ENCODE measurements around the gene HTT.
"Not testable (repeated sequence)": the region's sequence is repeated elsewhere in the genome, so short reads cannot be mapped to it uniquely, and the experiment has no call there.

Gene HTT

DNA sequence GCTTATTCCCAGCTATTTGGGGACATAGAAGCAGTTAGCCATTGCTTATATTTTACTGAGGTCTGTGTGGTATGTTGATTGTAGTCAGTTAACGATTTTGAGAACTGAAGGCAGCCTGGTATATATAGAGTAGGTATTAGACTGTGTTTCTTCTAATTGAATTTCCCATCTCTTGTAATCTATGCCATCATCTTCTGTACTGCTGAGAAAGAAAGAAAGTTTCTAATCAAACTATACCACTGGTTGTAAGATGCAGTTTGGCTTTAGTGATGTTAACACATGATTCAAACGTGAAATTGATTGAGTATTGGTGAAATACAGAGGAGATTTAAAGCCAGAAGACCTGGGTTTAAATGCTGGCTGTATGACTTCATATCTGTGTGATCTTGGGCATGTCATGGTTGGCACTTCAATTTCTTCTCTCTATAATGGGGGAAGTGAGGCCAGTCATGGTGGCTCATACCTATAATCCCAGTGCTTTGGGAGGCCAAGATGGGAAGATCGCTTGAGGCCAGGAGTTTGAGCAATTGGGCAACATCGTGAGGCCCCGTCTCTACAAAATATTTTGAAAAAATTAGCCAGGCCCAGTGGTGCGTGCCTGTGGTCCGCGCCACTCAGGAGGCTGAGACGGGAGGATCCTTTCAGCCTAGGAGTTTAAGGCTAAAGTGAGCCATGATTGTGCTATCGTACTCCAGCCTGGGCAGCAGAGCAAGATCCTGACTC is 11.6 kb downstream of the HTT start:
- DNase-seq: no peak

DNA sequence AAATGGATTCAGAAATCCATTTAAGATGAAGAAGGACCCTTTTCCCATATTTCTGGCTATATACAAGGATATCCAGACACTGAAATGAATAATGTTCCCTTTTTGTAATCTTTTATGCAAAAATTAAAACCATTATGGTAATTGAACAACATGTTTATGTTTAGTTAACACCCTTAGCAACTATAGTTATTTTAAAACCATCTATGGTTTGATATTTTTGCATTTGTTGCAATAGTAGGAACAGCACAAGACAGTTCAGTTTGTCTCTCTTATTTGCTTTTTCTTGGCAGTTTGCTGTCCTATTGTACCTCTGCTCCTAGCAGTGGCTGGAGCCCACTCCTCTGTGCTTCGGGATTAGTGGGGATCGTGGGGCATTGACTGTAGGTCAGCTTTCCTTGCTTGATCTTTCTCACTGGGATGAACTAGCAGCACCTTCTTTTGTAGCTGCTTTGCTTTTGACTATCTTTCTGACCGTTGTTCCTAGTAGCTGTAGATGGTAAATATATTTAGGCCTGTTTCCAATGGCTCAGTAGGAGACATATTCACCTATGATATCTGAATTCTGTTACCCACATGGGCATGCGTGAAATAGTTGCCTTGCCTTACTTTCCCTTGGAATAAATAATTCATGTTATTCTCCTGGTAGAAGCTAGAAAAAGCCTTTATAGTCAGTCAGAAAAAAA is 12.8 kb downstream of the HTT start:
- no peak for DNase-seq

DNA sequence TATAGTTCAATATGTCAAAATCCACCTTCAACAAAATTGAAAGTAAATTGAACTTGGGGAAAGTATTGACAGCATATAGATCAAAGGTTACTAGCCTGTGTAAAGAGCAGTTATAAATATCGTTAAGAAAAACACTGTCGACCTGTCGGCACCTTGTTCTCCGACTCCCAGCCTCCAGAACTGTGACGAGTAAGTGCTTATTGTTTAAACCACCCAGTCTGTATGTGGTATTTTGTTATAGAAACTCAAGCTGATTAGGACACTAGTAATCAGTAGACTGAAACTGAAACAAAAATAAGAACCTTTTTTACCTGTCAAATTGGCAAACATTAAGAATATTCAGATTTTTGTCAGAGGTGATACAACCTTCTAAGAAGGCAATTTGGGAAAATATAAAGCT is 17.0 kb downstream of the HTT start:
- no peak for DNase-seq

DNA sequence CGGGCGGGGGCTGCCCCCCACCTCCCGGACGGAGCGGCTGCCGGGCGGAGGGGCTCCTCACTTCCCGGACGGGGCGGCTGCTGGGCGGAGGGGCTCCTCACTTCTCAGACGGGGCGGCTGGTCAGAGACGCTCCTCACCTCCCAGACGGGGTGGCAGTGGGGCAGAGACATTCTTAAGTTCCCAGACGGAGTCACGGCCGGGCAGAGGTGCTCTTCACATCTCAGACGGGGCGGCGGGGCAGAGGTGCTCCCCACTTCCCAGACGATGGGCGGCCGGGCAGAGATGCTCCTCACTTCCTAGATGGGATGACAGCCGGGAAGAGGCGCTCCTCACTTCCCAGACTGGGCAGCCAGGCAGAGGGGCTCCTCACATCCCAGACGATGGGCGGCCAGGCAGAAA is 20.2 kb downstream of the HTT start:
- DNase-seq: not testable (repeated sequence)

DNA sequence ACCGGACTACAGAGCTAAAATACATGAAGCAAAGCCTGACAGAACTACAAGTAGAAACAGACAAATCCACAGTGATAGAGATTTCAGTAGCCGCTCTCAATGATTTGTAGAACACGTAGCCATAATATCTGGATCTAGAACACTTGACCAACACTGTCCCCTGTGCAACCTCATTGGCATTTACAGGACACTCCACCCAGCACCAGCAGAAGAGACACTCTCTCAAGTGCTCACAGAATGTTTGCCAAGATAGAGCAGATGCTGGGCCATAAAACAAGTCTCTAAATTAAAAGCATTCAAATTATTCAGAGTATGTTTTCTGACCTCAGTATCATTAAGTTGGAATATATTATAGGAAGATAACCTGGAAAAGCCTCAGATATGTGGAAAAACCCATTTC is 21.7 kb downstream of the HTT start:
- DNase-seq: no peak

DNA sequence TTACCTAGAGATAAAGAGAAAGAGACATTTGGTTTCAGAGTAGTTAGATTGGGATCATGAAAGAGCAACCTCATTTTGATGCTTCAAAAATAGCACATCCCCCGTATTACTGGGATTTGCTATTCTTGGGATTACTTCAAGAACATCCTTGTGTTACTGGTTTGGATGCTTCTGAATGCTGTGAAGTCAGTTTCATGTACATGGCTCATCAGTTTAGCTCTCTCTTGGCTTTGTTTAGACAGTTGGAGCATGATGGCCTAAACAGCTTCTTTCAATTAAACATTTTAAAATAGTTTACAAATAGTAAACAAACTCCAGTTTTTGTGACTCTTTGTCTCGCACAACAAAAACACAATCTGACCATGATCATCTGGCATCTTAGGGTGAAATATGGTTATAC is 23.9 kb downstream of the HTT start:
- no peak for DNase-seq

DNA sequence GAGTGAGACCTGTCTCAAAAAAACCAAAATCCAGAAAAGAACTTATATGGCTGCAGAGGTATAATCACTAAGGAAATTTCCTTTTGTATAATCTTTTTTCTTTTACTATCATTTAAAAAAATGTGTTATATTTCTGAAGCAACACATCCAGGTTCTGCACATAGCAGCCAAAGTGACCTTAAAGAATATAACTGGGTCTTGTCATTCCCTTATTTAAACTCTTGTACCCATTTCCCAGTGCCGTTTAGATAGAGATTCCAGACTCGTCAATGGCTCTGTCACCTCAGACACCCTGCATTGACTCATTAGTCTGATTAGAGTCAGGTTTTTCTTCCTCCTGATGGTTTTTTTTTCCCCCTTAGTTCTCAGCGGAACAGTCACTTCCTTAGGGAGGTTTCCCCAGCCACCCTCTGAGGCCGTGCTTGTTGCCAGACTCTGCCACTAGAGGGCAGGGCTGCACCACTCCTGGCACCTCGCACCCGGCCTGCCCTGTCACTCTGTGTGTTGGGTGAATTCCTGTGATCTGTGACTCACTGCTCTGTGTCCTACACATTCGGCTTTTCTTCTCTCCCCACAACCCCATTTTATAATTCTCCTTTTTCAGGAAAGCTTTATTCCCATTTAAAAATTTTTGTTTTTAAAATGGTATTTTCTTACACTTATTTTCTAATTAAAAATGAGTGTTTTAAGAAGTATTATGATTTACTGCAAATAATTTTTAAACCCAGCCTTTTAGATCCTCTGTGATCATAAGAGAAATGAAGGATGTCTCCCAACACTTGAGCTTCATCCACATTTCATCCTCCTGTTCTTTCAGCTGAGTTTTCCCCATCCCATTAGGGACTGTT is 32.1 kb downstream of the HTT start:
- DNase-seq: peak; percentile 69 to 70

DNA sequence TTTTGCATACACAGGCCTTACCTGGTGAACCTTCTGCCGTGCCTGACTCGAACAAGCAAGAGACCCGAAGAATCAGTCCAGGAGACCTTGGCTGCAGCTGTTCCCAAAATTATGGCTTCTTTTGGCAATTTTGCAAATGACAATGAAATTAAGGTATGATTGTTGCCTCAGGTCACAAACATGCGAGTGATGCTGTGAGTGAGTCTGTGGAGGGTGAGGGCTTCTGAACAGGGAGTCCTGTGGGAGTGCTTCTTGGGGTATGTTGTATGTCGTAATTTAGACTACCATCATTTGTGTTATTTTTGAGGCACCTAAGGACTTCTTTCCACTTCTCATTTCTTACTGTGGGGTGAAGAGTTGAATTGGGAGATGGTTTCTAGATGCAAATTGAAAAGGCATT is 32.8 kb downstream of the HTT start:
- no peak for DNase-seq

DNA sequence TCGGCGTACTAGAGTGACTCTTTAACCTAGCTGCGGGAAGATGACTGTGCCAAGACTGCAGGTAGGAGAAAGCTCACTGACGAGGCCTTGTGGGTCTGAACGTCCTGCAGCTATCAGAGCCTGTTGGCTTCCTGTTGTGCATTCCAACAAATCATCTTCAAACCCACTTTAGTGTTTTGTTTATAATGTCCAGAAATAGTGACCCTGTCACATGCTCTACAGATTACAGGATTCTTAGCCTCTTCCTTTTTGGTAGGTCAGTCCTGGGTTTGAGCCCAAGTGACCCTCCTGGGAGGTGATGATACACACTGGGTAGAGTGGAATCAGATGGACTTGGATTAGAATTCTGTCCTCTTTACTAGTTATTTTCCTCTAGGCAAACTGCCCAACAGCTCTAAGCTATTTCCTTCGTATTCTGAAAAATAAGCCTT is 33.2 kb downstream of the HTT start:
- DNase-seq: no peak

DNA sequence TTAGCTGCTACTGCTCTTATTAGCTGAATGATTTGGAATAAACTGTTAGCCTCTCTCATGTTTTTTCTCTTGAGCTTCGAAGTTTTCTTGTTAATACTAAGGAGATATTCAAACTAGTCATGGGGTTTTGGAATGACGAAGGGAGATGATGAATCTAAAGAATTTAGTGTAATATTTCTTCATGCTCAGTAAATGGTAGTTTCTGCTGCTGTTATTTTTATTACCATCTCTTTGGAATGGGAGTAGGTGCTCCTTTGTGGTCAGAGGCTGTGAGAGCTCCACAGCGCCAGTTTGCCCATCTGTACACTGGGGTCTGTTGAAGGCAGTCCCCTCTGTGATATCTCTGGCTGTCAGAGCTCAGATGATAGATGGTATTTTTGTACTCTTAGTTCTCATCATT is 33.7 kb downstream of the HTT start:
- no peak for DNase-seq

DNA sequence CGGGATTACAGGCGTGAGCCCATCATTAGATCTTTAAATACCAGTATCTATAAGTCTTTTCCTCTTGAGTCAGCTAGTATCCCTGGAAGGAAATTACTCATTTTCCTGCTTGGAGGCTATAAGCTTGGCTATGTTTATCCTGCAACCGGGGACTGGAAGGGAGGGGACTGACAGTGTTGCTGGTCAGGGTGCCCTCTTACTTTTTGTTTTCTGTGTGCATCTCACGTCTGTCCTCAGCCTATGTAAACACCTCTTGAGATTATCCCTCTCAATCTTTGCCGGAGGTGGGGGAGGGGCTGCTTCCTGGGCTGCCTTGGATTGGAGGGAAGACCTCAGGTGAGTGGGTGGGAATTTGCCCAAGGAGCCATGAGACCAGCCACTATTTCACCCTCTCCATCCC is 37.0 kb downstream of the HTT start:
- DNase-seq: no peak

DNA sequence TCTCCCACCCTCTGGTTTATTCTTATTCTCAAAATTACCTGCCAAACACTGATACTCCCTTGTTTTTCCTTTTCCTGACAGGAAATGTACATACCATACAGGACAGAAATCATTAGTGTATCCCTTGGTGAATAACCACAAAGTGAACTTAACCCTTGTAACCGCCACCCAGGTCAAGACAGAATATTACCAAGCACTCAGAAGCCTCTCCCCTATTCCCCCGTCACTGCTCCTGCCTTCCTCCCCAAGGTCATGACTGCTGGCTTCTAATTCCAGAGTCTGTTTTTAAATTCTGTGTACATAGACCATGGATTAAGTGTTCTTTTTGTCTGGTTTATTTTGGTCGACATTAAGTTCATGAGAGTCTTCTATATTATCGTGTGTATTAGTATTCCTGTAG is 37.7 kb downstream of the HTT start:
- DNase-seq: no peak

DNA sequence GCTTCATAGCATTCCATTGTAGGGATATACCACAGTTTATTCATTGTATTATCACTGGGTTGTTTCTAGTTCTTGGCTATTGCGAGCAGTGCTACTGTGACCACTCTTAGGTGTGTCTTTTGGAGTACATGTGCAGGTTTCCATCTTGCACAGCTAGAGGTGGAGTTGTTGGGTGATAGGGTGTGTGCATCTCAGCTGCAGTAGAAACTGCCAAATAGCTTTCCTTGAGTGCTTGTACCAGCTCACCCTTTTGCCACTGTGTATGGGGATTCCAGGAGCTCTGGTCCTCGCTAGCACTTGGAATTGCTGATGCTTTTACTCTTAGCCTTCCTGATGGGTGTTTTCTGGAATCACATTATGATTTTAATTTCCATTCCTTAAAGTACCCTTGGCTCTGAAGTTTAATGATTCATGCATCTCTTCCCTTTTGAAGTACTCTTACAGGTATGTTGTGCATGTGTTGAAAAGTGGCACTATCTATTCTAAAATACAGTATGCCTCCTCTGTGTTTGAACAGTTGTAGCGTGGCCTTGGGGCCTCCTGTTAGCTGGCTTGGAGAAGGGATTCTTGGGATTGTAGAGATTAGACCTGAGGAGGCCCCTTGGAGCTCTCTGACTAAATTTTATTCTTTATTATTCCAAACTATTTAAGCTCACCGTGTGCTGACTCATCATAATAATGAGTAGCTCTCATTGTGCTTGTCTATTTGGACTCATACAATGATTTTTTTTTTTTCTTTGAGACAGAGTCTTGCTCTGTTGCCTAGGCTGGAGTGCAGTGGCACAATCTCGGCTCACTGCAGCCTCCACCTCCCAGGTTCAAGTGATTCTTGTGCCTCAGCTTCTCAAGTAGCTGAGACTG is 38.4 kb downstream of the HTT start:
- DNase-seq: no peak

DNA sequence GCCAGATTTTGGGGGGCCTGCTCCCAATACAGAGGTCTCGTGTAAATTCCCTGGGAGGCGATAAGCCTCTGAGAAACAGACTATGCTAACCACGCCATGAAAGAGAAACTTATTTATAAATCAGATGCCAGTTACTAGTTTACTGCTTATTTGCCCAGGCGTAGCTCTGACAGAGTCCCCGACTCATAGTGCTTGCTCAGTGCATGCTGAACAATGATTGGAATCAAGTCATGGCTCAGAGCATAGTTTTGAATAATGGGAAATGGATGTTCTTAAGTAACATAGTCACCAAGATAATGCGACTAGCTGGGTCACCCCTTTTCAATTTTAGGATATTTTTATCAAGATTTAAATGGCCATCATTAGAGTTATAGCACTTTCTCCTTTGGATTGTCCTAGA is 39.9 kb downstream of the HTT start:
- DNase-seq: no peak

DNA sequence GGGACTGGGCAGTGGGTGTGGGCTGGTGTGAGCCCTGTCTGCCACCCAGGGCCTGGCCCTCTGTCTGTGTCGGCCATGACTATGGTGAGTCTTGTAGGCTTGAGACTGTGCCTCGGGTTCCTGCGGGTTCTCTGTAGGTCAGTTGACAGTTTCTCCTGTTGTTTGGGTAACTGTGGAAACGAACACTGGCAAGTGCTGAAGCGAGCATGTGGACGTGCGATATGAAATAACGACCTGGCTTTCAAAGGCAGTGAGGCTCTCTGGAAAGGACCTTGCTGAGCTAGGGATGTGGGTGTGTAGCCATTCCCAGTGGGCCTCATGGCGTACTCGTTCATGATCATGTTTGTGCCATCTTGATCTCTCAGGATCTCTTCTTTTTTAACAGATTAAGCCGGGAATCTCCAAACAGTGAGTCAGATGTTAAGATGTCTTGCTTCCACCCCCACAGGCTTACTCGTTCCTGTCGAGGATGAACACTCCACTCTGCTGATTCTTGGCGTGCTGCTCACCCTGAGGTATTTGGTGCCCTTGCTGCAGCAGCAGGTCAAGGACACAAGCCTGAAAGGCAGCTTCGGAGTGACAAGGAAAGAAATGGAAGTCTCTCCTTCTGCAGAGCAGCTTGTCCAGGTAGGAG is 41.3 kb downstream of the HTT start:
- no peak for DNase-seq

DNA sequence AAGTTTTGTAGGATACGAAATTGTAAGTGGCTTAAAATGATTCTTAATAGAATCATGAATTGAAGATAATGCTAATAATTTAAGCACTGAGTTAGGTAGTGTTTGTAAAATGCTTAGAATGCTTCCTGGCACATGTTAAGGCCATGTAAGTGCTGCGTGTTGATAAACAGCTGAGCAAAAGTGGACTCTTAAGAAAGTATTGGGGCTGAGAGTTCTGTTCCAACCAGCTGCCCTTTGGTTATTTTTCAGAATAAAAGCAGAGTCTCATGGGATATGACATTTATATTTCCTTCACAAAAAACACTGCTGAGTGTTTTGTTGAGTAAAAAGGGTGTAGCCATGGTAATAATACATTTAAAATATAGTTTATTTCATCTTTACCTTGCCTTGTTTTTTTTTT is 42.5 kb downstream of the HTT start:
- no peak for DNase-seq

DNA sequence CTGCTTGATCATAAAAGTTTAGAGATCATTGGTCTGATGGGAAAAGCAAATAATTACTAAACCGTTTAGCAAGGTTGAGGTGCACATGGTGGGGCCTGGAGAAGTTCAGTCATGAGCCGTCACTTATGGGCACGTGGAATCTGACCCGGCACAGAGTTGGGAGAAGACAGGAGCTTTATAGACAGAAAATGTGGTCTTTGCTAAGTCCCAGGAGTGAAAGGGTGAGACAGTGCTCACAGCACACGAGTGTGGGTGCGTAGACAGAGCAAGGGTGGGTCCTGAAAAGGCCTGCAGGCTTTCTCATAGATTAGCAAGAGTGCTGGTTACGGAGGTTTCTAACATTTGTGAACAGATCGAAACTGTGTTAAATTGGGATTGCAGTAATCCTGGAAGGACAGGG is 43.8 kb downstream of the HTT start:
- no peak for DNase-seq

DNA sequence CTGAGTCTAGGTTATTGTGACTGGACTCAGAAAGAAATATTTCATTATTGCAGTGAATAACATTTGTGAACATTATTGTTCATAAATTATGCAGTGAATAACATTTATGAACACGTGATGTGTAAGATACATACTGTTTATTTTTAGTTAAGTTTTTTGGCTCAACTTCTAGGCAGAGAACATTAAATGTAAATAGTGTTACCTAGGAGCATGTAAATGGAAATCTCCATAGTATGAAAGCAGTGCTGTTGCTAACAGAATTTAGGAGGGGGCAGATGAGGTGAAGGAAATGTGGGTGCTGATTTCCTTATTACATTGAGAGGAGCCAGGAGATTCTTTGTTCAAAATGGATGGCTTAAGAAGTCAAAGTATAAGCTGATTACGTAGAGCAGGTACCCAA is 45.0 kb downstream of the HTT start:
- DNase-seq: no peak

DNA sequence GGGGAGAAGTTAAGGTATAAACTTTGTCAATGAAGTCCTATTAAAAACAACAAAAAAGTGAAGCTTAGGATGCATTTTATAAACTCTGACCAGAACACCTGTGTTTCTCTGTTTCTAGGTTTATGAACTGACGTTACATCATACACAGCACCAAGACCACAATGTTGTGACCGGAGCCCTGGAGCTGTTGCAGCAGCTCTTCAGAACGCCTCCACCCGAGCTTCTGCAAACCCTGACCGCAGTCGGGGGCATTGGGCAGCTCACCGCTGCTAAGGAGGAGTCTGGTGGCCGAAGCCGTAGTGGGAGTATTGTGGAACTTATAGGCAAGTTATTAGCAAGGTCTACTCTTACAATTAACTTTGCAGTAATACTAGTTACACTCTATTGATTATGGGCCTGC is 46.6 kb downstream of the HTT start:
- DNase-seq: no peak

DNA sequence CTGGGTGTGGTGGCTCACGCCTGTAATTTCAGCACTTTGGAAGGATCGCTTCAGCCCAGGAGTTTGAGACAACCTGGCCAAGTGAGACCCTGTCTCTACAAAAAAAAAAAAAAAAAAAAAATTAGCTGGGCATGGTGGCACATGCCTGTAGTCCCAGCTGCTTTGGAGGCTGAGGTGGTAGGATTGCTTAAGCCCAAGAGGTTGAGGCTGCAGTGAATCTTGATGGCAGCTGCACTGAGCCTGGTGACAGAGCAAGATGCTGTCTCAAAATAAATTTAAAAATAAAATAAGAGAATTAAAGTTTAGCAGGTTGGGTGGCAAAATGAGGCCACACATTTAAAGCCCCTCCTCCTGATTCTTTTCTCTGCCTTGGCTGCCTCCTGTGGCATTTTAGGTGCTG is 47.1 kb downstream of the HTT start:
- no peak for DNase-seq

DNA sequence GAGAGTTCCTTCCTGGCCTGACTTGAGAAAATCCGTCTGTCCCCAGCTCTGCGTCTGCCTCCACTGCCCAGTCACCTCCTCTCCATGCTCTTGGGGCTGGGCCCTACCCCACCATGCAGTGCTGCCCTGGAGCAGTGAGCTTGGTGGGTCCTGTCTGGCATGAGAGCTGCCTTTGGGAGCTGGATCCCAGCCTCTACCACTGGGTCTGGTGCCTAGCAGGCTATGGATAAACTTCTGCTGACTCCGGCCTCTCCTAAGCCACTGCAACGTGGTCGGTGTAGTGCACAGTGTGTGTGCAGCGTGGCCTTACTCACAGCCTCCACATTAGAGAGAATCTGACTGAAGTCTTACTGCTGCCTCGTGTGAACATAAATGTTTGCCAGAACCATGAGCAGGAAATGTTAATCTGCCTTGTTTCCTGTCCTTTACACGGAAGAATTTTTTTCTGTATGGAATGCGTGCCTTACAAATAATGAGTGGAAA is 47.6 kb downstream of the HTT start:
- no peak for DNase-seq

DNA sequence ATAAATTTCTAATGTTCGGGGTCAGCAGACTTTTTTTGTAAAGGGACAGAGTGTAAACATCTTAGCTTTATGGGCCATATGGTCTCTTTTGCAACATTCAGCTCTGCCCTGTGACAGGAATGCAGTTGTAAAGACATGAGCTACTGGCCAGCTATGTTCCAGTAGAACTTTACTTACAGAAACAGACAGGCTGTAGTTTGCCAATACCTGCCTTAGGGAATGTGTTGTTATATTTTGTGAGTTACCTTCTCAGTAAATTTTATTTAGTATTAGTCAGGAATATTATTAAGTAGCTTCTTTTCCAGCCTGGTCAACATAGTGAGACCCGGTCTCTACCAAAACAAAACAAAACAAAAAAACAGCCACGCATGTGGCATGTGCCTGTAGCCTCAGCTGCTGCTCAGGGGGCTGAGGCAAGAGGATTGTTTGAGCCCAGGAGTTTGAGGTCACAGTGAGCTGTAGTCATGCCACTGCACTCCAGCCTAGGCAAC is 48.7 kb downstream of the HTT start:
- no peak for DNase-seq
